Bronchial epithelial cell (primary cell): ENCODE results near the gene ZBTB8OS. TPM values are rescaled to one million over a fixed set of nuclear protein-coding genes. Genes with fewer than 3 reads are reported as not detected.

ENCODE experiments used
- DNase-seq: peaks from one replicate; pipeline ENCODE4 v3.0.0-alpha.2; 2010; ENCODE audit warnings: low read depth
- FAIRE-seq: peaks from 2 replicates; lab custom pipeline; 2011; peaks lifted over from hg19 to GRCh38; lab: Jason Lieb, UNC
- H3K27me3 ChIP-seq: 2 replicates; pipeline ENCODE4 v1.5.1; 2011; ENCODE audit warnings: low read length; ENCODE audit not compliant: control insufficient read depth, insufficient read depth
- H3K36me3 ChIP-seq: 2 replicates; pipeline ENCODE4 v1.5.1; 2011; ENCODE audit warnings: low read length; ENCODE audit not compliant: control insufficient read depth, insufficient read depth
- H3K4me3 ChIP-seq: 2 replicates; pipeline ENCODE4 v1.5.1; 2011; ENCODE audit warnings: mild to moderate bottlenecking, low read depth, low read length, control low read depth
- total RNA-seq: library from RNA; depleted of rRNA; stranded (reverse); fragments of >200 nt; gene quantifications from 2 replicates; pipeline ENCODE4 v1.2.1, GENCODE V29; 2014
- TF ChIP-seq, protein P1 (sequence below): IDR thresholded peaks from 2 replicates; pipeline ENCODE4 v1.5.1; 2011; ENCODE audit warnings: mild to moderate bottlenecking, moderate library complexity, low read length, control low read depth, inconsistent platforms; ENCODE audit not compliant: insufficient read depth, severe bottlenecking

ZBTB8OS gene
- total RNA-seq, 1 donor from 2014 or later = 36.6 TPM

DNA sequence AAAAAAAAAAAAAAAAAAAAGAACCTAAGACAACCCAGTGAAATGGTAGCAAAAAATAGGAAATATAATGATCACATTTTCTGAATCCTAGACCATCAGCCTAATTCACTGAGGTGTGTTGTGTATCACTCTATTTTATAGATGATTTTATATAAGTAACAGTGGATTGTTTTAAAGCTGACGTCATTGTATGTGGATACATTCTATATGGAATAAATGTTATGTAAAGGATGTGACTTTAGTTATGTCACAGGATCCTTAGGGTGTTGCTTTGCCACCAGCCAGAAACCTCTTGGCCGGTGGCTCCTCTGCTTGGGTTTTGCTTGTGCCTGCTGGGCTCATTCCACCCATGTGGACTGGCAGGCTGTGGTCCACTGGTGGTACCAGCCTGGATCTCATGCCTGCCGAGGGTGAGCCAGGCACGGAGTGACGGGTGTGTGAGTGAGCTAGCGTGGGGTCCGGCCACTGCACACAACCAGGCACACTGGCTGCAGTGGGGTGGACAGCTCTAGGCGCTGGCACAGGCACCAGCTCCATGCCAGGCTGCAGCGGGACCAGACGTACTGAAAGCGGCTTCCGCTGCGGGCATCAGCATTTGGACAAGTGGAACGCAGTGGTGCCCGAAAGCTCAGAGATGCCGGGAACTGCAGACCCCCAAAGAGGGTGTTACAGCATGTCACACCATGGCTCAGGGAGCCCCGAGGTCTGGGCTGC, 44.5 kb downstream of the ZBTB8OS start:
- FAIRE-seq (no peak), DNase-seq (no peak)
- Histone ChIP-seq H3K36me3 (peaks cover 3% of the 10 kb centered on the region), H3K4me3 (no peak overlapping the region), H3K27me3 (no peaks in the 10 kb centered on the region)
- TF ChIP-seq, protein P1, sequence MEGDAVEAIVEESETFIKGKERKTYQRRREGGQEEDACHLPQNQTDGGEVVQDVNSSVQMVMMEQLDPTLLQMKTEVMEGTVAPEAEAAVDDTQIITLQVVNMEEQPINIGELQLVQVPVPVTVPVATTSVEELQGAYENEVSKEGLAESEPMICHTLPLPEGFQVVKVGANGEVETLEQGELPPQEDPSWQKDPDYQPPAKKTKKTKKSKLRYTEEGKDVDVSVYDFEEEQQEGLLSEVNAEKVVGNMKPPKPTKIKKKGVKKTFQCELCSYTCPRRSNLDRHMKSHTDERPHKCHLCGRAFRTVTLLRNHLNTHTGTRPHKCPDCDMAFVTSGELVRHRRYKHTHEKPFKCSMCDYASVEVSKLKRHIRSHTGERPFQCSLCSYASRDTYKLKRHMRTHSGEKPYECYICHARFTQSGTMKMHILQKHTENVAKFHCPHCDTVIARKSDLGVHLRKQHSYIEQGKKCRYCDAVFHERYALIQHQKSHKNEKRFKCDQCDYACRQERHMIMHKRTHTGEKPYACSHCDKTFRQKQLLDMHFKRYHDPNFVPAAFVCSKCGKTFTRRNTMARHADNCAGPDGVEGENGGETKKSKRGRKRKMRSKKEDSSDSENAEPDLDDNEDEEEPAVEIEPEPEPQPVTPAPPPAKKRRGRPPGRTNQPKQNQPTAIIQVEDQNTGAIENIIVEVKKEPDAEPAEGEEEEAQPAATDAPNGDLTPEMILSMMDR = no peak

DNA sequence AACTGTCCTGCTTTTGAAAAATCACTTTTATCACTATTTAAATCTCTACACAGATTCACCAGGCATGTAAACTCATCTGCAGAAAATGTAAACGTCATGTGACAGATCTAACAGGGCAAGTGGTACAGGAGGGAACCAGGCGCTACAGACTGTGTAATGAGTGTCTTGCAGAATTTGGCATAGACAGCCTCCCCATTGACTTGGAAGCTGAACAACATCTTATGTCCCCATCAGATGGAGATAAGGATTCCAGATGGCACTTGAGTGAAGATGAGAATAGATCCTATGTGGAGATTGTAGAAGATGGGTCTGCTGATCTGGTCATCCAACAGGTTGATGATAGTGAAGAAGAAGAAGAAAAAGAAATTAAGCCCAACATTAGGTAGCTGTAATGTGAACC, 50.3 kb downstream of the ZBTB8OS start:
- DNase-seq (no peak), FAIRE-seq (no peak)
- TF ChIP-seq, protein P1 = no peak
- Histone ChIP-seq H3K27me3 (no peaks in the 10 kb centered on the region), H3K36me3 (no peaks in the 10 kb centered on the region), H3K4me3 (no peak overlapping the region)

DNA sequence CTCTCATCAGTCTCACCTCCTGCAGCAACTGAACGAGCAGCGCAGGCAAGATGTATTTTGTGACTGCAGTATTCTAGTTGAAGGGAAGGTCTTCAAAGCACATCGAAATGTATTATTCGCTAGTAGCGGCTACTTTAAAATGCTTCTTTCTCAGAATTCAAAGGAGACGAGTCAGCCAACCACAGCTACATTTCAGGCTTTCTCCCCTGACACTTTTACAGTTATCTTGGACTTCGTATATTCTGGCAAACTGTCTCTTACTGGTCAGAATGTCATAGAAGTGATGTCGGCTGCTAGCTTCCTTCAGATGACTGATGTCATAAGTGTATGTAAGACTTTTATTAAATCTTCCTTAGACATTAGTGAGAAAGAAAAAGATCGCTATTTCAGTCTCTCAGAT, 57.4 kb downstream of the ZBTB8OS start:
- Histone ChIP-seq H3K4me3 (no peak overlapping the region), H3K27me3 (no peaks in the 10 kb centered on the region), H3K36me3 (peaks cover 1% of the 10 kb centered on the region)
- TF ChIP-seq, protein P1 = no peak
- no peak for FAIRE-seq
- DNase-seq = no peak

DNA sequence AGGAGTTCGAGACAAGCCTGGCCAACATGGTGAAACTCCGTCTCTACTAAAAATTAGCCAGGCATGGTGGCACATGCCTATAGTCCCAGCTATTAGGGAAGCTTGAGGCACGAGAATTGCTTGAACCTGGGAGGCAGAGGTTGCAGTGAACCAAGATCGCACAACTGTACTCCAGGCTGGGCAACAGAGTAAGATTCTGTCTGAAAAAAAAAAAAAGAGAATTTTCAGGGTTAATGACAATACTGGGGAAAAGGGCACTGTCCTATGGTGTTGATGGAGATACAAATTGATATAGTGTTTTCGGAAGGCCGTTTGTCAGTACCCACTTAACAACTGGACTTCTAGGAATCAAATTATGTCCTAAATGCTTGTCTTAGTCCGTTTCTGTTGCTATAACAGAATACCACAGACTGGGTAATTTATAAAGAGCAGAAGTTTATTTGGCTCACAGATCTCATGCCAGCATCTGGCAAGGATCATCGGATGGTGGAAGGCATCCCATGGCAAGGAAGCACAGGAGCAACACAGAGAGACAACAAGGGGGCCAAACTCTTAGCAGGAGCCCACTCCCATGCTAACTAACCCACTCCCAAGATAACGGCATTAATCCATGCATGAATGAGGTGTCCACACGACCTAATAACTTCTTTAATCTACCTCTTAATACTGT, 69.9 kb downstream of the ZBTB8OS start:
- FAIRE-seq = no peak

More for the DNA sequence above, 69.9 kb downstream of the ZBTB8OS start:
- TF ChIP-seq, protein P1 = no peak
- DNase-seq = no peak
- Histone ChIP-seq H3K36me3 (no peaks in the 10 kb centered on the region), H3K27me3 (no peaks in the 10 kb centered on the region), H3K4me3 (no peak overlapping the region)

Other genes starting within 250 kb of the ZBTB8OS start
- not detected in 2 replicates for gene ZBTB8B, start 185.5 kb downstream of the ZBTB8OS start, total RNA-seq
- gene ZBTB8A, start 111.1 kb downstream of the ZBTB8OS start, total RNA-seq = 6.8 and 9.5 TPM in 2 replicates
- 71.3 and 93.7 TPM in 2 replicates for gene RBBP4, start 658 bp upstream of the ZBTB8OS start, total RNA-seq
- gene SYNC, start 52.2 kb upstream of the ZBTB8OS start, total RNA-seq = 3.4 and 7.6 TPM in 2 replicates
- gene YARS1, start 166.8 kb upstream of the ZBTB8OS start, total RNA-seq = 195 and 234 TPM in 2 replicates
- 20.5 and 30.3 TPM in 2 replicates for gene S100PBP, start 167.1 kb upstream of the ZBTB8OS start, total RNA-seq
- not detected in 2 replicates for gene FNDC5, start 220.4 kb upstream of the ZBTB8OS start, total RNA-seq
- not detected in 2 replicates for gene HPCA, start 235.9 kb upstream of the ZBTB8OS start, total RNA-seq